ENCODE data around the gene ANKRD13A.
"Not testable (repeated sequence)": the region's sequence is repeated elsewhere in the genome, so short reads cannot be mapped to it uniquely, and the experiment has no call there.

Gene ANKRD13A

GRCh38 chr12:110049034-110049433 is 49.8 kb downstream of the ANKRD13A start:
- not testable (repeated sequence) for DNase-seq (ENCODE audit: low spot score)

- DNase-seq (ENCODE audit: low spot score): not testable (repeated sequence)
Measured at GRCh38 chr12:110049666-110050065, 50.4 kb downstream of the ANKRD13A start.

DNA sequence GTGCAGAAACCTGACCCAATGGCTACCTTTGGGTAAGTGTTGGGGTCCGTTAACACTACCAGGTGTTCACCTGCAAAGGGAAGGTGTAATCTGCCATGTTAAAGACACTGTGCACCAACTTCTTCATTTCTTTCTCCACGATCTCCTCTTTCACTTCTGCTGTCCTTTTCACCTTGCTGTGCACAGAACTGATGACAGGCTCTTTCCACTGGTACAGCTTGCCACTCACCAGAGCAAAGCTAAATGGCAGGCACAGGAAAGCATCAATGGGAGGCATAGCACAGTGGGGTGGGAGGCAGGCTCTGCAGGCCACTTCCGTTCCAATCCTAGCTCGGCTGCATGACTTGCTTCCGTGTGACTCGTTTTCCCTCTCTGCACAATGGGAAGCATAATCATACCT is 51.7 kb downstream of the ANKRD13A start:
- DNase-seq (ENCODE audit: low spot score): no peak

- DNase-seq (ENCODE audit: low spot score): not testable (repeated sequence)
Measured at GRCh38 chr12:110055375-110056352, 56.4 kb downstream of the ANKRD13A start.

DNA sequence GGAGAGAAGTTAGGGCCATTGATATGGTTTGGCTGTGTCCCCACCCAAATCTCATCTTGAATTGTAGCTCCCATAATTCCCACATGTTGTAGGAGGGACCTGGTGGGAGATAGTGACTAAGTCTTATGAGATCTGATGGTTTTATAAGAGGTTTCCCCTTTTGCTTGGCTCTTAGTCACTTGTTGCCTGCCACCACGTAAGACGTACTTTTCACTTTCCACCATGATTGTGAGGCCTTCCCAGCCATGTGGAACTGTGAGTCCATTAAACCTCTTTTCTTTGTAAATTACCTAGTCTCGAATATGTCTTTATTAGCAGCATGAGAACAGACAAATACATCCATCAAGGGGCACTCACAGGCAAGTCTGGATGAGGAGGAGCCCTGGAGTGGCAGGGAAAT is 57.4 kb downstream of the ANKRD13A start:
- DNase-seq (ENCODE audit: low spot score): not testable (repeated sequence)

- no peak for DNase-seq (ENCODE audit: low spot score)
Measured at GRCh38 chr12:110058875-110059615, 59.8 kb downstream of the ANKRD13A start.

- DNase-seq (ENCODE audit: low spot score): no peak
Measured at GRCh38 chr12:110059651-110060000, 60.4 kb downstream of the ANKRD13A start.

DNA sequence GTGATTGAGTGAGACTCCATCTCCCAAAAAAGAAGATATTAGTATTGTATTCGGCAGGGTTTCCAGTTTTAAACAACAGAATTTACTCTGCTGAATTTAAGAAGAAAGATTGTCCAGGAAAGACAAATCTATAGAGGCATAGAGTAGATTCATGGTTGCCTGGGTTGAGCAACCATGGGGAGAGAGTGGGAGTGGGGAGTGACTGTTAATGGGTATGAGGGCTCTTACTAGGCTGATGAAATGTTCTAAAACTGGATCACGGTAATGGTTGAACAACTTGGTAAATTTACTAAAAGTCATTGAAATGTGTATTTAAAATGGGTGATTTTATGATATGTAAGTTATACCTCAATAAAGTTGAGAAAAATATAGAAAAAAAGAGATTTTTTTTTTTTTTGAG is 63.0 kb downstream of the ANKRD13A start:
- no peak for DNase-seq (ENCODE audit: low spot score)

DNA sequence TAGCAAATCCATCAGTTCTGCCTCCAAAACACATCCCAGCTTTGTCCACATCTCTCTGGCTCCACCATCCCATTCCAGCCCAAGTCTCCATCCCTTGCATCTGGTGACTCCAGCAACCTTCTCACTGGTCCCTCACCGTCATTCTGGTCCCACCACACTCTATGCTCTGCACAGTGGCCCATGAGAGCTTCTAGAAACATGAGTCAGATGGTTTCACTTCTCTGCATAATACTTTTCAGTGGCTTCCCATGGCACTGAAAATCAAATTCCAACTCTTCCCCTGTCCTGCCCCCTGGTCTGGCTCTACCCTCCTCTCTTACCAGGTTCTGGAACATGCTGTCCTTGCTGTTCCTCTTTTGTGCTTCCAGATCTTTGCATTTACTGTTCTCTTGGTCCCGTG is 66.3 kb downstream of the ANKRD13A start:
- DNase-seq (ENCODE audit: low spot score): no peak

GRCh38 chr12:110067531-110067930 is 68.3 kb downstream of the ANKRD13A start:
- DNase-seq (ENCODE audit: low spot score): no peak

- not testable (repeated sequence) for DNase-seq (ENCODE audit: low spot score)
Measured at GRCh38 chr12:110068115-110068514, 68.9 kb downstream of the ANKRD13A start.

- no peak for DNase-seq (ENCODE audit: low spot score)
Measured at GRCh38 chr12:110068654-110069053, 69.4 kb downstream of the ANKRD13A start.

DNA sequence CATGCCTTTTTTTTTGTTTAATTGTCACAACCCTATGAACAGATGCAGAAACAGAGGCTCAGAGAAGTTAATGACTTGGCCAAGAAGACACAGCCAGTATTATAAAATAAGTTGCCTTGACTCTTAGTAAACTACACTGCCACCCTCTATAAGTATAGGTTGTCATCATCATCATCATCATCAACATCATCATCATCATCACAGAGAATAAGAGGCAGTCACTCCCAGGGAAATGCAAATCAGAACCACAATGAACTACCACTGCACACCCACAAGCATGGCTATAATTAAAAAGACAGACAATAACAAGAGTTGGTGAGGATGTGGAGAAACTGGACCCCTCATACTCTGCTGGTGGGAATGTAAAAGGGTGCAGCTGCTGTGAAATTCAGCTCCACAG is 72.3 kb downstream of the ANKRD13A start:
- no peak for DNase-seq (ENCODE audit: low spot score)

DNA sequence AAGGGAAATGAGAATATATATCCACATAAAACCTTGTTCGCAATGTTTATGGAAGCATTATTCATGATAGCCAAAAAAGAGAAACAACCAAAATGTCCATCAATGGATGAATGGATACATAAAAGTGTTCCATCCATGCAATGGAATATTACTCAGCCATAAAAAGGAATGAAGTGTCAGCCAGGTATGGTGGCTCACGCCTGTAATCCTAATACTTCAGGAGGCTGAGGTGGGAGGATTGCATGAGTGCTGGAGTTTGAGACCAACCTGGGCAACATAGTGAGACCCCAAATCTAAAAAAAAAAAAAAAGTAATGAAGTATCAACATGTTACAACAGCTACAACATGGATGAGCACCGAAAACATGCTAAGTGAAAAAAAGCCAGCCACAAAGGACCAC is 72.7 kb downstream of the ANKRD13A start:
- DNase-seq (ENCODE audit: low spot score): no peak

DNA sequence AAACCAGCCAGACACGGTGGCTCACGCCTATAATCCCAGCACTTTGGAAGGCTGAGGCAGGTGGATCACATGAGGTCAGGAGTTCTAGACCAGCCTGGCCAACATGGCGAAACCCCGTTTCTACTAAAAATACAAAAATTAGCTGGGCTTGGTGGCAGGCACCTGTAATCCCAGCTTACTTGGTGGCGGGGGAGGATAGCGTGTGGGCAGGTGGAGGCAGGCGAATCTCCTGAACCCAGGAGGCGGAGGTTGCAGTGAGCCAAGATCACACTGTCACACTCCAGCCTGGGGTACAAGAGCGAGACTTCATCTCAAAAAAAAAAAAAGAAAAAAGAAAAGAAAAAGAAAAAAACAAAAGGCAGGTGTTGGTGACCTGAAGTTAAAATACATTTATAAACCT is 73.4 kb downstream of the ANKRD13A start:
- DNase-seq (ENCODE audit: low spot score): not testable (repeated sequence)

DNA sequence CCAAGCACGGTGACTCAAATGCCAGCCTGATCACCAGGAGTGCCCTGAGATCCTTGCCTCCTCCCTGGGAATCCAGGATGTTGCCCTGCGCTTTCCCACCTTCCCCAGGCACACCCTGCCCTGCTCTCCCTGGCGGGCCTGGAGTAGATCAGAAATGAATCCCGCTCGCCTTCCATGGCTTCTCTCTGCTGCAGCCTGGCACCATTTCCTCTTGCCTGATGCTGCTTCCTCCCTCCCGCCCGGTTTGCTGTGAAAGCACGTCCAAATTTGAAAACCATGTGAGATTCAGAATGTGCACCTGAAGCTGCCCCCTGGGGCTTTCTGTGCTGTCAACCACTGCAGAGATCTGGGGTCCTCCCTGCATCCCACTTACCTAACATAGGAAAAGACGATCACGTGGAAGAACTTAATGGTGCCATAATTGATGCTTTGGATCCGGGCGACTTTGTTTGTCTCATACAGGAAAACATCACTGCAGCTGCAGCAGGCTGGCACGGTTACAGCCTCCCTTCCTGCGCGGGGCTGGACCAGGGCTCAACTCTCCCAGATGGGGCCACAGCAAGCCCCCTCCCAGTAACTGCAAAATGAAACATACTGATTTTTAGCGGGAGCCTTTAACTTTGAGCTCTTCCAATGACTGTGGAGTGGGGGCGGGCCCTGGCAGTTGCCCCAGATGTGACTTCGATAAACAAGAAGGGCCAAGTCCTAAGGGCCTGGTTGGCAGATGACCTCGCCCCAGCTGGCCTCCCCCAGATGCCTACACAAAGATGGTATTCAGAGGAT is 74.0 kb downstream of the ANKRD13A start:
- no peak for DNase-seq (ENCODE audit: low spot score)

DNA sequence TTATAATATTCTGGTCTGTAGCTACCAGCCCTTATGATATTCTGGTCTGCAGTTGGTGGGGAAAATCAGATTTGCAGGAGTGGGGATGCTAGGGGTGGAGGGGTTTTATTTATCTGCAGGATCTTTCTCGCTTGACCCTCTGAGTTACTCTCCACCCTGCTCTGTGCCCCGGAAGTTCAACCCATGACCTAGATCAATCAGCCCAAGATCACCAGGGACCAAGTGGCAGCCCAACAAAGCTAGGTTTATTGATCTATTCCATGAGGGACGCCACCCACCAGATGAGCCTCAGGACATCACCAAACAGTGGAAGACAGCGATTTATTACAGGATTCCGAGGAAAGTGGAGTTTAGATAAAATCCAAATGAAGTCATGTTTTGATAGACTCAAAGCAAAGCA is 74.9 kb downstream of the ANKRD13A start:
- DNase-seq (ENCODE audit: low spot score): no peak

- no peak for DNase-seq (ENCODE audit: low spot score)
Measured at GRCh38 chr12:110075880-110076279, 76.7 kb downstream of the ANKRD13A start.

- no peak for DNase-seq (ENCODE audit: low spot score)
Measured at GRCh38 chr12:110077800-110078199, 78.6 kb downstream of the ANKRD13A start.

DNA sequence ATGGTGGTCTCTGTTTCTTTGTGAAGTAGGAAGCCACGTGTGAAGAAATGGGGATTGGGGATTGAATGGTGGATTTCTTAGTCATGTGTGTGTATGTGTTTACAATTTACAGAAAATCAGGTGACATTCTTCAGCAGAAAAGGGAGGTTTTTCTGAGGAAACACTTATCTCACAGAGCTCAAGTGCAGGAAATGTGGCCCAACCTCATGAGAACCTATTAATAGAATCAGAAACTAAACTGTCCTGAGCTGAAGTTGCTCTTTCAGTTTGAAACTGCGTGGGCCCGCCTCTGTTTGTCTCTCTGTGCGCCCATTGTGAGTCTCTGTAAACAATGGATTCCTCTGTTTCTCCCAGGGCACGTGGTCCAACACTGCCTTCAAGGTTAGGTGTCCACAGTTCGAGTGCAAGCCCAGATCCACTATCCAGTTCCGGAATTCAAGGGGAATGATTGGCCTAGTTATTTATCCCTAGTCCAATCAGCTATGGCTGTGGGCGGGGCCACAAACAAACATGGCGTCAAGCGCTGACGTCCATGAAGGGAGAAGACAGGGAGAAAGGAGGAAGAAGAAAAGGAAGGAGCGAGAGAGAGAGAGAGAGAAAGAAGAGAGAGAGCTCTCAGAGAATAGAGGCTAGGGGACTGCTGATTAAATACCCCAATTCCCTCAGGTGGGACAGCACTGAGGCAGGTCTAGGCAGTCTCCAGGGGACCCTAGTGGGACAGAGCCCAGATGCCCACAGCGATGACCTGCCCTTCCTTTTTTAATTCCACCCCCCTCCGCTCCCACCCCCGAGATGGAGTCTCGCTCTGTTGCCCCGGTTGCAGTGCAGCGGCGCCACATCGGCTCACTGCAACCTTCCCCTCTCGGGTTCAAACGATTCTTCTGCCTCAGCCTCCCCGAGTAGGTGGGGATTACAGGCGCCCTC is 80.5 kb downstream of the ANKRD13A start:
- no peak for DNase-seq (ENCODE audit: low spot score)

GRCh38 chr12:110080410-110080809 is 81.2 kb downstream of the ANKRD13A start:
- DNase-seq (ENCODE audit: low spot score): no peak
